DND-41 (cell line): ENCODE measurements around the gene TLR8.

Experiments
- ATAC-seq: fragments of 200-7000 bp; cut with Tn5 transposase; 3 replicates; pipeline ENCODE4 v1.9.1; 2021; ENCODE audit warnings: low read depth; ENCODE audit not compliant: insufficient read depth
- DNase-seq: peaks from one replicate; pipeline ENCODE4 v3.0.0-alpha.2; 2020
- H2AFZ ChIP-seq: 2 replicates; pipeline ENCODE4 v1.6.0; 2012; ENCODE audit warnings: low read depth, low read length
- H3K27ac ChIP-seq: 2 replicates; pipeline ENCODE4 v1.5.1; 2012; ENCODE audit warnings: low read length, inconsistent platforms
- H3K27me3 ChIP-seq: fragments of 200-600 bp; sonication (generic); 2 replicates; pipeline ENCODE4 v1.6.0; 2012; ENCODE audit warnings: low read length, mild to moderate bottlenecking, inconsistent platforms; ENCODE audit not compliant: insufficient read depth, poor library complexity
- H3K36me3 ChIP-seq: 2 replicates; pipeline ENCODE4 v1.5.1; 2012; ENCODE audit warnings: low read length, inconsistent platforms; ENCODE audit not compliant: insufficient read depth
- H3K4me1 ChIP-seq: 2 replicates; pipeline ENCODE4 v1.5.1; 2012; ENCODE audit warnings: mild to moderate bottlenecking, low read length; ENCODE audit not compliant: insufficient read depth
- H3K4me2 ChIP-seq: 2 replicates; pipeline ENCODE4 v1.6.0; 2012; ENCODE audit warnings: mild to moderate bottlenecking, moderate library complexity, low read length, inconsistent platforms; ENCODE audit not compliant: insufficient read depth
- H3K4me3 ChIP-seq, 2 experiments: fragments of 200-600 bp in 1 of 2; shearing (Covaris generic) in 1 of 2; 2 replicates each; pipeline ENCODE4 v1.5.1; 2012 to 2016; ENCODE audit warnings: inconsistent platforms in 2 of 2, low read length in 2 of 2, mild to moderate bottlenecking in 2 of 2, low read depth in 1 of 2, moderate library complexity in 1 of 2
- H3K79me2 ChIP-seq: 2 replicates; pipeline ENCODE4 v1.6.0; 2012; ENCODE audit warnings: low read length, inconsistent platforms; ENCODE audit not compliant: insufficient read depth
- H3K9ac ChIP-seq: 2 replicates; pipeline ENCODE4 v1.6.0; 2012; ENCODE audit warnings: low read depth, mild to moderate bottlenecking, inconsistent platforms, low read length, moderate library complexity
- H3K9me3 ChIP-seq: 2 replicates; pipeline ENCODE4 v1.5.1; 2012; ENCODE audit warnings: low read length, moderate library complexity, mild to moderate bottlenecking, inconsistent platforms; ENCODE audit not compliant: insufficient read depth, severe bottlenecking
- H4K20me1 ChIP-seq: 2 replicates; pipeline ENCODE4 v1.6.0; 2012; ENCODE audit warnings: low read length; ENCODE audit not compliant: insufficient read depth
- CTCF ChIP-seq: IDR thresholded peaks from 2 replicates; pipeline ENCODE4 v1.5.1; 2012; ENCODE audit warnings: borderline replicate concordance, low read length, moderate library complexity, mild to moderate bottlenecking; ENCODE audit not compliant: poor library complexity, severe bottlenecking; ENCODE audit errors: extremely low read depth
- EZH2 ChIP-seq: IDR thresholded peaks from 3 replicates; pipeline ENCODE4 v1.6.1; 2012; ENCODE audit warnings: borderline replicate concordance, low read depth, mild to moderate bottlenecking, moderate library complexity, low read length, inconsistent platforms; ENCODE audit not compliant: severe bottlenecking

Gene TLR8

DNA sequence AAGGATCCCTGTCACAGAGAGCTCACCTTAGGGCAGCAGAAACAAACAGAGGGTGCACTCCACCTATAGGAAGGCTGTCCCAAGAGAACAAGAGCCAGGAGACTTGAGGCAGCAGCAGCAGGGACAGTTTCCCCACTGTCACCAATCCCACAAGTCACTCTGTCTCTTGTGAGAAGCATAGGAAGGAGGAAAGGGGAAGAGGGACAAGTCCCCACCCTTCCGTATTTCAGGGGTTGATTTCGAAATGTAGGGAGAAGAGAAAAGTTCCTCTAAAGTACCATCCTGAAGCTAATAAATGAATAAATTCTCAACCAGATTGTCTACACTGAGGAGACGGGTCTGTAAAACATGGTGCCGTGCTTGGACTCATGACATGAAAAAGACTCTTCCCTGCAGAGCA, 9.5 kb upstream of the TLR8 start:
- Histone ChIP-seq H3K4me3 (no peak overlapping the region), H3K9me3 (no peaks in the 10 kb centered on the region), H3K9ac (no peak overlapping the region), H3K27ac (no peak overlapping the region), H3K27me3 (no peaks in the 10 kb centered on the region), H3K36me3 (no peaks in the 10 kb centered on the region), H3K4me1 (peaks cover 7% of the 10 kb centered on the region), H3K4me2 (no peak overlapping the region), H2AFZ (no peak overlapping the region), H4K20me1 (no peaks in the 10 kb centered on the region), H3K79me2 (no peaks in the 10 kb centered on the region)
- no peak for ATAC-seq
- TF ChIP-seq EZH2 (no peak), CTCF (no peak)
- no peak for DNase-seq

GRCh38 chrX:12898073-12898472, 8.3 kb upstream of the TLR8 start:
- Histone ChIP-seq H3K9me3 (no peaks in the 10 kb centered on the region), H3K27ac (no peak overlapping the region), H3K9ac (no peak overlapping the region), H3K36me3 (no peaks in the 10 kb centered on the region), H3K4me1 (peaks cover 4% of the 10 kb centered on the region), H4K20me1 (no peaks in the 10 kb centered on the region), H3K79me2 (no peaks in the 10 kb centered on the region), H3K27me3 (no peaks in the 10 kb centered on the region), H3K4me2 (no peak overlapping the region), H2AFZ (no peak overlapping the region), H3K4me3 (no peak overlapping the region)
- no peak for TF ChIP-seq EZH2
- TF ChIP-seq CTCF: no peak
- ATAC-seq: no peak
- no peak for DNase-seq

- H3K4me1 ChIP-seq: peaks cover 4% of the 10 kb centered on the region
- no peak for DNase-seq
- H3K4me3 ChIP-seq: no peak overlapping the region
- H2AFZ ChIP-seq: no peak overlapping the region
- no peak overlapping the region for H3K4me2 ChIP-seq
- no peaks in the 10 kb centered on the region for H3K79me2 ChIP-seq
- TF ChIP-seq CTCF (no peak), EZH2 (no peak)
- no peaks in the 10 kb centered on the region for H3K36me3 ChIP-seq
- H4K20me1 ChIP-seq: no peaks in the 10 kb centered on the region
- no peak for ATAC-seq
- no peak overlapping the region for H3K27ac ChIP-seq
- no peak overlapping the region for H3K9ac ChIP-seq
- H3K9me3 ChIP-seq: no peaks in the 10 kb centered on the region
- H3K27me3 ChIP-seq: no peaks in the 10 kb centered on the region
Measured at GRCh38 chrX:12899506-12899905, 6.9 kb upstream of the TLR8 start.

DNA sequence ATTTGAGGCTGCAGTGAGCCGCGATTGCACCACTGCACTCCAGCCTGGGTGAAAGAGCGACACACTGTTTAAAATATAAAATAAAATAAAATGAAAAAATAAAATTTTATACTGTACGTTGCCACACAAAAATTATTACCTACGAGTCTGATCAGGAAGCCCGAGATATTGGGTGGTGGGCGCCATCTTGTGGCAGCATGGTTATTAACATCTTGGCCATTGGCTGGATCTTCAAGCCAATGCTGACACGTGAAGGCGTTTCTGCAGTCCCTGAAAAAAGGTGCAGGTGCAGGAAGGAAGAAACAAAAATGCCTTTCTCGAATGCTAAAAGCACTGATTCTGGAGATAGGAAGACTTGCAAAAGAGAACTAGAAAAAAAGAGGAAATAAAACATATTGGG, 4.9 kb upstream of the TLR8 start:
- Histone ChIP-seq H3K9ac (no peak overlapping the region), H3K27ac (no peak overlapping the region), H3K9me3 (no peaks in the 10 kb centered on the region), H4K20me1 (no peaks in the 10 kb centered on the region), H3K4me2 (peak overlapping the region; percentile 39; the same call in 1 of the 2 replicates), H3K27me3 (no peaks in the 10 kb centered on the region), H3K36me3 (no peaks in the 10 kb centered on the region), H3K79me2 (no peaks in the 10 kb centered on the region), H3K4me3 (no peak overlapping the region), H2AFZ (peak overlapping the region; percentile 49; the same call in 1 of the 2 replicates), H3K4me1 (peaks cover 4% of the 10 kb centered on the region)
- peak; percentile 72 for DNase-seq
- ATAC-seq: peak; percentile 83
- TF ChIP-seq CTCF: peak; percentile 75
- TF ChIP-seq EZH2: no peak
